Glutamatergic neuron (in vitro differentiated cells): ENCODE data around the gene RAB40C. TPM values are rescaled to one million over a fixed set of nuclear protein-coding genes. Genes with fewer than 3 reads are reported as not detected.

Source experiments
- DNase-seq: peaks from one replicate; pipeline ENCODE4 v3.0.0; 2022
- H3K27ac Mint-ChIP-seq: one replicate; pipeline ENCODE4 v1.8.0; 2020; ENCODE audit warnings: mild to moderate bottlenecking, mixed read lengths, inconsistent platforms; ENCODE audit not compliant: unreplicated experiment
- H3K27me3 Mint-ChIP-seq: one replicate; pipeline ENCODE4 v1.8.0; 2020; ENCODE audit warnings: mild to moderate bottlenecking, moderate library complexity, mixed read lengths, inconsistent platforms; ENCODE audit not compliant: unreplicated experiment
- H3K36me3 Mint-ChIP-seq: one replicate; pipeline ENCODE4 v1.8.0; 2020; ENCODE audit warnings: mild to moderate bottlenecking, mixed read lengths, inconsistent platforms; ENCODE audit not compliant: unreplicated experiment
- H3K4me1 Mint-ChIP-seq: one replicate; pipeline ENCODE4 v1.8.0; 2020; ENCODE audit warnings: mild to moderate bottlenecking, low read depth, mixed read lengths, inconsistent platforms; ENCODE audit not compliant: unreplicated experiment
- H3K4me3 Mint-ChIP-seq: one replicate; pipeline ENCODE4 v1.8.0; 2020; ENCODE audit warnings: mild to moderate bottlenecking, mixed read lengths, inconsistent platforms; ENCODE audit not compliant: unreplicated experiment
- H3K9me3 Mint-ChIP-seq: one replicate; pipeline ENCODE4 v1.8.0; 2020; ENCODE audit warnings: mild to moderate bottlenecking, moderate library complexity, mixed read lengths, inconsistent platforms; ENCODE audit not compliant: unreplicated experiment
- total RNA-seq: library from RNA; stranded (reverse); fragmentation: NEBNext Ultra II Directional; extraction: Animal tissue kit (Norgen Biotek cat#: 25700); gene quantifications from one replicate; pipeline ENCODE4 v1.2.1, GENCODE V29; 2021; ENCODE audit not compliant: unreplicated experiment
- TF ChIP-seq, protein P1 (sequence below): fragments of 200-600 bp; sonication (generic); IDR thresholded peaks from one replicate; pipeline ENCODE4 v1.5.0; 2021; ENCODE audit not compliant: partially characterized antibody, unreplicated experiment

RAB40C gene
- total RNA-seq, 1 donor from 2014 or later: 48.3 TPM

DNA sequence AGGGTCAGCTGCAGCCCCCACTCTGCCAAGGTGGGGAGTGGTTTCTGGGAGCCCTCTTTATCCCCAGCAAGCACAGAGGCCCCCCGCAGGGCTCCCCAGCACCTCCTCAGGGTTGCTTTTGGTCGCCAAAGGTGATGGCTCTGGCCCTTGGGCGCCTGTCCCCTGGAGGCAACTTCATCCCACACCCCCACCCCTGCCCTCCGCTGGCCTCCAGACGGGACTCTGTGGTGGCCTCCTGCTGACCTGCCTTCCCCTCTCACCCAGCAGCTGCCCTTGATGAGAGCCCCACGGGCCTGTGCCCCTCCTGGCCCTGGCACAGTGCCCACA, 70.2 kb downstream of the RAB40C start:
- TF ChIP-seq, protein P1, sequence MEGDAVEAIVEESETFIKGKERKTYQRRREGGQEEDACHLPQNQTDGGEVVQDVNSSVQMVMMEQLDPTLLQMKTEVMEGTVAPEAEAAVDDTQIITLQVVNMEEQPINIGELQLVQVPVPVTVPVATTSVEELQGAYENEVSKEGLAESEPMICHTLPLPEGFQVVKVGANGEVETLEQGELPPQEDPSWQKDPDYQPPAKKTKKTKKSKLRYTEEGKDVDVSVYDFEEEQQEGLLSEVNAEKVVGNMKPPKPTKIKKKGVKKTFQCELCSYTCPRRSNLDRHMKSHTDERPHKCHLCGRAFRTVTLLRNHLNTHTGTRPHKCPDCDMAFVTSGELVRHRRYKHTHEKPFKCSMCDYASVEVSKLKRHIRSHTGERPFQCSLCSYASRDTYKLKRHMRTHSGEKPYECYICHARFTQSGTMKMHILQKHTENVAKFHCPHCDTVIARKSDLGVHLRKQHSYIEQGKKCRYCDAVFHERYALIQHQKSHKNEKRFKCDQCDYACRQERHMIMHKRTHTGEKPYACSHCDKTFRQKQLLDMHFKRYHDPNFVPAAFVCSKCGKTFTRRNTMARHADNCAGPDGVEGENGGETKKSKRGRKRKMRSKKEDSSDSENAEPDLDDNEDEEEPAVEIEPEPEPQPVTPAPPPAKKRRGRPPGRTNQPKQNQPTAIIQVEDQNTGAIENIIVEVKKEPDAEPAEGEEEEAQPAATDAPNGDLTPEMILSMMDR: no peak
- Mint-ChIP-seq H3K27ac (no peak overlapping the region), H3K9me3 (peaks cover 2% of the 10 kb centered on the region), H3K4me3 (no peak overlapping the region), H3K27me3 (peaks cover 5% of the 10 kb centered on the region), H3K4me1 (peaks cover 1% of the 10 kb centered on the region), H3K36me3 (no peaks in the 10 kb centered on the region)
- DNase-seq: no peak

DNA sequence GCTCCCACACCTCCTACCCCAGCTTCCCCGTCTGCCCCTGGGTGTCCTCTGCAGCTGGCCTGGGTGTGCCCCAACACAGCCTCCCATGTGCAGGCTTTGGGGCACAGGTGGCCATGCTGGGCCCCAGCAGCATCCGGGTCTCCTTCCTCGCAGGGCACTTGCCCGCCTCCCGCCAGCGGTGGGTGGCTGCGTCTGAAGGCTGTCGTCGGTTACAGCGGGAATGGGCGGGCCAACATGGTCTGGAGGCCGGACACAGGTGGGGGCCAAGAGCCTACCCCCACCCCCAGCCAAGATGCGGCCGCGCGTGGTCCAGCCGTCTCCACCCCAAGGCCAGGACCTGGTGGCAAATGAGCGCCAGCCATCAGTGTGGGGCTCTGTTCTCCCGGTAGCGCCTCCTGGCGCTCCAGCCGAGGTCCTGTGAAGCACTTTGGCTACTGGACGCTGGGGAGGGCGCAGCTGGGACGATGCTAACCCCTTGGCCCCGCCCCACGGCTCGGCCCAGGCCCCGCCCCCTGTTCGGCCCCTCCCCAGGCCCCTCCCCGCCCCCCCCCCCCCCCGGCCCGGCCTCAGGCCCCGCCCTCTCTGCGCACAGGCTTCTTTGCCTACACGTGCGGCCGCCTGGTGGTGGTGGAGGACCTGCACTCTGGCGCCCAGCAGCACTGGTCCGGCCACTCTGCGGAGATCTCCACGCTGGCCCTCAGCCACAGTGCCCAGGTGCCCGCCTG, 70.8 kb downstream of the RAB40C start:
- H3K27ac Mint-ChIP-seq: no peak overlapping the region
- H3K4me1 Mint-ChIP-seq: peaks cover 1% of the 10 kb centered on the region
- peaks cover 5% of the 10 kb centered on the region for H3K27me3 Mint-ChIP-seq
- no peak overlapping the region for H3K4me3 Mint-ChIP-seq
- H3K9me3 Mint-ChIP-seq: peaks cover 2% of the 10 kb centered on the region
- H3K36me3 Mint-ChIP-seq: no peaks in the 10 kb centered on the region
- TF ChIP-seq, protein P1: peak; percentile 79
- peak; percentile 94 for DNase-seq

DNA sequence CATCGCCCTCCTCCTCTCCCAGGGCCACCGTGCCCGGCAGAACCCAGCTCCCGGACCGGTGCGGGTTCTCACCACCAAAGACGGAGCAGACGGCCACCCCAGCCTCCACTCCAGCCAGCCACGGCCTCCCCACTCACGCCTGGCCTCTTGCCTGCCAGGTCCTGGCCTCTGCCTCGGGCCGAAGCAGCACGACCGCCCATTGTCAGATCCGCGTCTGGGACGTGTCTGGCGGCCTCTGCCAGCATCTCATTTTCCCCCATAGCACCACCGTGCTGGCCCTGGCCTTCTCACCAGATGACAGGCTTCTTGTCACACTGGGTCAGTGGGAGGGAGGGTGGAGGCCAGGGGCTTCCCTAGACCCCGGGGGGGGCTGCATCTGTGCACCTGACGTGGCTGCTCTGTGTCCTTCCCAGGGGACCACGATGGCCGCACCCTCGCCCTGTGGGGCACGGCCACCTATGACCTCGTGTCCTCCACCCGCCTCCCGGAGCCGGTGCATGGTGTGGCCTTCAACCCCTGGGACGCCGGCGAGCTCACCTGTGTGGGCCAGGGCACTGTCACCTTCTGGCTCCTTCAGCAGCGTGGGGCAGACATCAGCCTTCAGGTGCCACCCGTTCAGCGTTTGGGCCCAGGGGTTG, 71.4 kb downstream of the RAB40C start:
- Mint-ChIP-seq H3K27me3 (peaks cover 5% of the 10 kb centered on the region), H3K4me3 (no peak overlapping the region), H3K9me3 (peaks cover 2% of the 10 kb centered on the region), H3K4me1 (peaks cover 1% of the 10 kb centered on the region), H3K36me3 (no peaks in the 10 kb centered on the region), H3K27ac (no peak overlapping the region)
- no peak for DNase-seq
- TF ChIP-seq, protein P1: peak; percentile 34

DNA sequence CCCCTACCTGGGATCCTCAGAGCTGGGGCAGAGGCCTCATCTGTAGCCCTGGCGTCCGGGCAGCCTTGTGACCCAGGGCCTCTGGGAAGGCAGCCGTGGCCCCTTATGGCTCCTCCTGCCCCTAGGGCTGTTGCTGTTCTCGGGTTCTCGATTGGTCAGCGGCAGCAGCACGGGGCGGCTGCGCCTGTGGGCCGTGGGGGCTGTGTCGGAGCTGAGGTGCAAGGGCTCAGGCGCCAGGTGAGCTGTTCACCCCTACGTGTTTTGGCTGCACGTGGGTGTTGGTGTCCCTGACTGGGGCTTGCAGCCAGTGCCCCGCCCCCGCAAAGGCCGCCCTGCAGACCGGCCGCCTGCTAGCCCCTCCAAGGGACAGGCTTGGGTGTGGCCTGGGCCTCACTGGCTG, 72.2 kb downstream of the RAB40C start:
- TF ChIP-seq, protein P1: no peak
- Mint-ChIP-seq H3K36me3 (no peaks in the 10 kb centered on the region), H3K4me3 (no peak overlapping the region), H3K4me1 (peaks cover 1% of the 10 kb centered on the region), H3K27ac (no peak overlapping the region), H3K27me3 (peaks cover 5% of the 10 kb centered on the region), H3K9me3 (peaks cover 2% of the 10 kb centered on the region)
- DNase-seq: no peak

DNA sequence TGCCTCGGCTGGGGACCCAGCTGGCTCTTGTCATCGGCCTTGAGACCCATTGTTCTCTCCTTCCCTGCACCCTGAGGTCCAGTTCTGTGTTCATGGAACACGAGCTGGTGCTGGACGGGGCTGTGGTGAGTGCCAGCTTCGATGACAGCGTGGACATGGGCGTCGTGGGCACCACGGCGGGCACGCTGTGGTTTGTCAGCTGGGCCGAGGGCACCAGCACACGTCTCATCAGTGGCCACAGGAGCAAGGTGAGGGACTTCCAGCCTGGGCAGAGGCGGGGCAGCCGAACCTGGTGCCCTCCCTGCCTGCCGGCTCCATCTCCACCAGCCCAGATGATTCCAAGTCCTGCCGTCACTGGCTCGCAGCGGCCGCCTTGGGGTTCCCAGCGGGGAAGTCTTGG, 72.7 kb downstream of the RAB40C start:
- H3K9me3 Mint-ChIP-seq: peaks cover 2% of the 10 kb centered on the region
- DNase-seq: no peak
- TF ChIP-seq, protein P1: no peak
- no peak overlapping the region for H3K27ac Mint-ChIP-seq
- peaks cover 5% of the 10 kb centered on the region for H3K27me3 Mint-ChIP-seq
- H3K36me3 Mint-ChIP-seq: no peaks in the 10 kb centered on the region
- no peak overlapping the region for H3K4me3 Mint-ChIP-seq
- H3K4me1 Mint-ChIP-seq: peaks cover 2% of the 10 kb centered on the region
